ENCODE results near the gene ULK1.
A peak's percentile ranks its signal among the peaks of the same experiment; 100 is the strongest.
"Not testable (repeated sequence)": the region's sequence is repeated elsewhere in the genome, so short reads cannot be mapped to it uniquely, and the experiment has no call there.

ULK1 gene

DNA sequence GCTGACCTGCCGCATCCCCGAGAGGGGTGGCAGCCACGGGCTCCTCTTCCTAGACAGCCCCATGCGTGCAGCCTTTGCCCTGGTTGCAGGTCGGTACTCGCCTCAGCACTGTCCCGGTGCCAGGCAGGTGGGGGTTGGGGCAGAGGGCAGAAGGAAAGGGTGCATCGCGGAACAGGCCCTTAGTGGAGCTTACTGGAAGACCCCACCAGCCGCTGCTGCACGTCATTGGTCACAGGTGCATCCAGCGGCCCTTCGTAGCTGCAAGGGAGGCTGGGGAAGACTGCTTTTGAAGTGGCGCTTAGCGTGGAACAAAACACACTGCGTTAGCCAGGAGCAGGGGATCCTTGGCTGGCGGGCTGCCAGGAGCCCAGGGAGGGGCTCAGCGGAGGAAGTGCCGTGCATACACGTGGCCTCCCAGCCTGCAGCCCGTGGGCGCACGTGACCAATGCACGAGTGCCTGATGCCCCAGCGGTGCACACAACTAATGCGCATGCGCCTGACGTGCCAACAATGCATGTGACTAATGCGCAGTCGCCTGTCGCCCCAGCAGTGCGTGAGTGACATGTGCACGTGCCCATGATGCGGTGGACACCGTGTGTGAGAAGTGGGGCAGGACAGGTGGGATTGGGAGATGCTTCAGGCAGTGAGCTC is 50.3 kb downstream of the ULK1 start:
- no peak for DNase-seq

DNA sequence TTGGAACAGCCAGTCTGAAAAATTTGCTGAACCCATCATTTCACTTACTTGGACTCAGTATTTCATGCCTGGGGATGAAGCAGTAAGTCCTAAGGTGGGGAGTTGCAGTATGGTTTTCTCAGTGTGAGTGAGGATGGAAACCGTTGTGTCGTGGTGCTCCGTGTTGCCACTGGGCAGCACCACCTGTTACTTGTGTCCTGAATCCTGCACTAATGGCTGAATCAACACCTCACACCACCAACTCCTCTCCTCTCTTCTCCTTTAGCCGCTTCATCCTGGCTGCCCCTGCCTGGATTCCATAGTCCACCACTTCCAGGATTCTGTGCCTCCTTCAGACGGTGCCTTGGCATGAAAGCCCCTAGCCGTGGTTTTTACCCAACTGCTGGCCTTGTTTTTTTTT is 52.3 kb downstream of the ULK1 start:
- DNase-seq = no peak

DNA sequence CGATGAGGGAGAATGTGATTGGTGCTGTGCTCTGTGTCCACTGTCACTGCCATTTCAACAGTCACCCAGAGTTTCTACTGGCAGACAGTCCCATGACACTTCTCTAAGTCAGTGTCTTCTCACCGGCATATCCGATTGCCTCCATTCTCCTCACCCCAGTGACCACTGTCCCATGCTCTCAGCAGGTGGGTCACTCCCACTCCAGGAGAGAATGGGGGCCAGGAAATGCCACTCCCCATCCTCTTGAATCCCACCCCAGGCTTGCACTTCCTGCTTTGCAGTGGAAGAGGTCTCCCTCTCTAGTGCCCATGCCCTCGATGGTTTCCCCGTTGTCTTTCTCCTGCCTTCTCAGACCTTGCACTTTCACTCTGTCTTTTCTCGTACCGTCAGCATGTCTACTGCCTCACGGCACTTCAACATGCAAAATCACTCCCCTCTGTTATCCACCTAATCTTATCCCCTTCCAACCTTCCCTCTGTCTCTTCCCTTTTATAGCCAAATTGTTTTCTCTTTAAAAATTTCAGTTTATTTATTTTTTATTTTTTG is 53.1 kb downstream of the ULK1 start:
- DNase-seq = no peak

DNA sequence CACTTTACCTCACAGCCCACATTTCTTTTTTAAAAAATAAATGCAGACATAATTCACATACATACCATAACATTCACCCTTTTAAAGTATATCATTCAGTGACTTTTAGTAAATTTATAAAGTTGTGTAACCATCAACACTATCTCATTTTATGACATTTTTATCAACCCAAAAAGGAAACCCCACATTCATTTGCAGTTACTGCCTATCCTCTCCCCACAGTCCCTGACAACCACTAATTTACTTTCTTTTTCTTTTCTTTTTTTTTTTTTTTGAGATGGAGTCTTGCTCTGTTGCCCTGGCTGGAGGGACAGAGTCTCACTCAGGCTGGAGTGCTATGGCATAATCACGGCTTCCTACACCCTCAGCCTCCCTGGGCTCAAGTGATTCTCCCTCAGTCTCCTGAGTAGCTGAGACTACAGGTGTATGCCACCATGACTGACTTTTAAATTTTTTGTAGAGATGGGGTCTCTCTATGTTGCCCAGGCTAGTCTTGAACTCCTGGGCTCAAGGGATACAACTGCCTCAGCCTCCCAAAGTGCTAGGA is 53.8 kb downstream of the ULK1 start:
- no peak for DNase-seq

DNA sequence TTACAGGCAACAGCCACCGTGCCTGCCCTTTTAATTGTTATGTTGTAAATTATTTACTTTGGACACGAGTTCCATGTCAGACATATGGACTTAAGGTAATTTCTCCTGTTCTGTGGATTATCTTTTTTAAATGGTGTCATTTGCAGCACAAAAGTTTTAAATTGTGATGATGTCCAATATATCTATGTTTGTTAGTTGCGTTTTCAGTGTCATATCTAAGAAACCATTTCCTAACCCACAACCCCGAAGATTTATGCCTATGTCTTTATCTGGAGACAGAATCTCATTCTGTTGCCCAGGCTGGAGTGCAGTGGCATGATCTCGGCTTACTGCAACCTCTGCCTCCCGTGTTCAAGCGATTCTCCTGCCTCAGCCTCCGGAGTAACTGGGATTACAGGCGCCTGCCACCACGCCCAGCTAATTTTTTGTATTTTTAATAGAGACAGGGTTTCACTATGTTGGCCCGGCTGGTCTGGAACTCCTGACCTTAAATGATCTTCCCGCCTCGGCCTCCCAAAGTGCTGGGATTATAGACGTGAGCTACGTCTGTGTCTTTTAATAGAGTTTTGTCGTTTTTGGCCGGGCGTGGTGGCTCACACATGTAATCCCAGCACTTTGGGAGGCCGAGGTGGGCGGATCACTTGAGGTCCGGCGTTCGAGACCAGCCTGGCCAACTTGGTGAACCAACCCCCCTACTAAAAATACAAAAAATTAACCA is 54.5 kb downstream of the ULK1 start:
- peak in 1 of 5 donors; percentile 20 for DNase-seq

DNA sequence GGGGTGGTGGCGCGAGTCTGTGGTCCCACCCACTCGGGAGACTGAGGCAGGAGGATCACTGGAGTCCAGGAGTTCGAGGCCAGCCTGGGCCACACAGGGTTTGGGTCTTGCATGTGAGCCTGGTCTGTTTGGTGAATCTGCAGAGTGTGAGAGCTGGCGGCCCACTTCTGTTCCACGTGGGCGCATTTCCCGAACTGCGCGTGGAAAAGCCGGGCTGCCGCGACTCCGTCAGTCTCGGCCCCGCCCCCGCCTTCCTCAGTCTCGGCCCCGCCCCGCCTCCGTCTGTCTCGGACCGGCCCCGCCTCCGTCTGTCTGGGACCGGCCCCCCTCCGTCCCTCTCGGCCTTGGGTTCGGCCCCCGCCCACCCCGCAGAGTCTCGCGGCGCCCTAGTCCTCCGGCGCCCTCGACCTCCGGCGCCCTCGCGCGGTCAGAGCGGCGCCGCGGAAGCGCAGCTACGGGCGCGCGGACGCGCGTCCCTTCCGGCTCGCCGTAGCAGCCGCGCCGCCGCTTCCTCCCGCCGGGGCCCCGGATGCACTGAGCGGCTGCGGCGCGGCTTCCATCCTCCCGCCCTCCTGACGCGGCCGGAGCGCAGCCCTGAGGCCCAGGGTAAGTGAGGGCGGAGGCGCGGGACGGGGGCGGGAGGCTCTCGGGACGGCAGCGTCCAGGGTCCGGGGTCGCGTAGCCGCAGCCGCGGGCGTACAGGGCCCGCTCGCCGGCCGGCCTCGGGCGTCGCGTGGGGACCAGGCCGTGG is 55.2 kb downstream of the ULK1 start, which contains the start of gene EP400:
Gene EP400 (plus strand): TSS at position 512 of the 751 bp plus-strand sequence. CDS start 10,678 bp downstream, outside the sequence.
- DNase-seq = peak; percentile 92 to 96 (median 93)

DNA sequence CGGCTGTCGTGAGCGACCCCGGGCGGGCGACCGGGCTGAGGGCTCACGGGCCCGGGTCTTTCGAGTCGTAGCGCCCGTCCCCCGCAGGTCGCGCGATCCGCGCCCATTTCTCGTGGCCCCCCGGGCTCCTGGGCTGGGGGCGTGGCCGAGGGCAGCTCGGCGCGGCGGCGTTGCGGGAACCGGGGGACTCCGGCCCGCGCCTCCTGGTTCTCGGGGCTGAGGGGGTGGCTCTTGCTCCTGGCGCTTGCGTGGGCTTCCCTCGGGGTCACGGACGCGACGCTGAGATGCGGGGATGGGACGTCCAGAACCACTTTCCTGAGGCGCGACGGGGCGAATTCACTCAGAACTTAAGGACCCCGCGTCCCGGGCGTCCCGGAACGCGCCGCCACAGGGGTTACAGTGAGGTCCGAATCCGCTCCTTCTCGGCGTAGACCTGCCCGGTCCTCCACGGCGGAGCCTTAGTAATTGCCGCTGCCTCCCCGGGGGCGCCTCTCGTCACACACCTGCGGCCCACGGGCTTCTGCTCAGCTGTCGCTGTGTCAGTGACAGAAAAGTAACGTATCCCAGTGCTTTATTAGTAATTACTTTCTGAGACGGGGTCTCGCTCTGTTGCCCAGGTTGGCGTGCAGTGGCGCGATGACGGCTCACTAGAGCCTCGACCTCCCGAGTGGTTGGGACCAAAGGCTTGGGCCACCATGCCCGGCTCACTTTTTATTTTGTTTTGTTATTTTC is 55.9 kb downstream of the ULK1 start:
- peak in 3 of 5 donors; percentile 23 to 51 (median 32) for DNase-seq

DNA sequence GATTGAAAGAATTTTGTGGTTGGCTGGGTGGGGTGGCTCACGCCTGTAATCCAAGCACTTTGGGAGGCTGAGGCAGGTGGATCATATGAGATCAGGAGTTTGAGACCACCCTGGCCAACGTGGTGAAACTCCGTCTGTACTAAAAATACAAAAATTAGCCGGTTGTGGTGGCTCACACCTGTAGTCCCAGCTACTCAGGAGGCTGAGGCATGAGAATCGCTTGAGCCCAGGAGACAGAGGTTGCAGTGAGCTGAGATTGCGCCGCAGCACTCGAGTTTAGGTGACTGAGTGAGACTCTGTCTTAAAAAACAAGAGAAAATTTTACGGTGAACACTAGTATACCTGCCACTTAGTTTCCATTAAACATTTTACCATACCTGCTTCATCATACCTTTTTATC is 59.4 kb downstream of the ULK1 start:
- DNase-seq = not testable (repeated sequence)

DNA sequence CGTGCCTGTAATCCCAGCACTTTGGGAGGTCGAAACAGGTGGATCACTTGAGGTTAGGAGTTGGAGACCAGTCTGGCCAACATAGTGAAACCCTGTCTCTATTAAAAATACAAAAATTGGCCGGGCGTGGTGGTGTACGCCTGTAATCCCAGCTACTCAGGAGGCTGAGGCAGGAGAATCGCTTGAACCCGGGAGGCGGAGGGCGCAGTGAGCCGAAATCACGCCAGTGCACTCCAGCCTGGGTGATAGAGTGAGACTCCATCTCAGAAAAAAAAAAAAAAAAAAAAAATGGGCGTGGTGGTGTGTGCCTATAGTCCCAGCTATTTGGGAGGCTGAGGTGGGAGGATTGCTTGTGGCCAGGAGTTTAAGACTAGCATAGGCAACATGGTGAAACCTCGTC is 60.0 kb downstream of the ULK1 start:
- not testable (repeated sequence) for DNase-seq

DNA sequence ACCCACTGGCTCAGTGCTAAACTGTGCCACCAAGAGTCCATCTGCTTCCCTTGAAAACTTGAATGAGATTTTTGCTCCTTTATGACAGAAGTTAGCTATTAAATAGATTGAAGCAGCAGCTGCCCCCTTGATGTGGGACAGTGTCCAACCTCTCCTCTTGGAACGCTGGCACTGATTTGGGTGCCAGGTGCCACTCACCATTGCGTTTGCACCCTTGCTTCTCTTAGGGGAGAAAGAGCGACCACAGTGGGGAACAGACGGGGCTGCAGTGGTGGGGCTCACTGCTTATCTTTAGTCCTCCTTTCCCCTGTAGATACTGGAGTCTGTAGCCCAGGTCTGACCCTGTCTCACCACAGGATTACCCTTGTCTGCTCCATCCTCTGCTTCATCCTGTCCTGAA is 64.7 kb downstream of the ULK1 start:
- DNase-seq = no peak

DNA sequence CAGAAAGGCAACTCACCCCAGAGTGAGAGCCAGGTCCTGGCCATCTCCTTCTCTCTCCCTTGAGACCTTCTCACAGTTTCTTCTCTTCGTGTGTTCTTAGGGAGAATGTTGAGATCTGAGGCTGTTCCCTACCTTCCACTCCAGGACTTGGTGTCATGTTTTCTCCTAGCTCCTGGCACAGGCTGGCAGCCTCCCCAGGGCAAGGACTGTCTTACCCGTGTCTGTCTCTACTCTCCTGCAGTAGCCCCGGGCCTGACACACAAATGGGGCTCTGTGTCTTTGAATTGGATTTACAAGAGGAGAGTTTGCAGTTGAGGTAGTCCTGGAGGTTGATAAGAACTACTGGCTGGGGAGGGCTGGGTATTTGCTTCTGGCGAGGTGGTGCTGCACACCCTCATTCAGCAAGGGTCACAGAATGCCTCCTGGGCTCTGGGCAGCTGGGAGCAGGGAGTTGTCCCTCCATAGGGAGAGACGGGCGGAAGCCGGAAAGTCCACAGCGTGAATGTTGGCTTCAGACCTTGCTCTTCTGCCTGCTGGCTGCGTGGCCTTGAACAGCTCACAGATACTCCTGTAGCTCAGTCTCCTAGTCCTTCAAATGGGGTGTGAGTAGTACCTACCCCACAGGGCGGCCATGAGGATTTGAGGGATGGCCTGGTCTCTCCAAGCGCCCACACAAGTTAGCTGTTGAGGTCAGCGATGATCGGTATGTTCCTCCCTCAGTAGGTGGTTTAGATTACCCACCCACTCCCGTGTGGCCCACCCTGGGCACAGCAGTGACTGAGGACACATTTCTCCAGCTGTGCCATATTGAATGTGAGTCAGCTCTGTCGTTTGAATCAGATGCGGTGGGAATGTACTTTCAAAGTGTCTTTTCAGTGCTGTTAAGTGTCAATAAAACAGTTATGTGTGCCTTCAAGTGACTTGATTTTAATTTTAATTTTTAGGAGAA is 65.5 kb downstream of the ULK1 start:
- DNase-seq = no peak

DNA sequence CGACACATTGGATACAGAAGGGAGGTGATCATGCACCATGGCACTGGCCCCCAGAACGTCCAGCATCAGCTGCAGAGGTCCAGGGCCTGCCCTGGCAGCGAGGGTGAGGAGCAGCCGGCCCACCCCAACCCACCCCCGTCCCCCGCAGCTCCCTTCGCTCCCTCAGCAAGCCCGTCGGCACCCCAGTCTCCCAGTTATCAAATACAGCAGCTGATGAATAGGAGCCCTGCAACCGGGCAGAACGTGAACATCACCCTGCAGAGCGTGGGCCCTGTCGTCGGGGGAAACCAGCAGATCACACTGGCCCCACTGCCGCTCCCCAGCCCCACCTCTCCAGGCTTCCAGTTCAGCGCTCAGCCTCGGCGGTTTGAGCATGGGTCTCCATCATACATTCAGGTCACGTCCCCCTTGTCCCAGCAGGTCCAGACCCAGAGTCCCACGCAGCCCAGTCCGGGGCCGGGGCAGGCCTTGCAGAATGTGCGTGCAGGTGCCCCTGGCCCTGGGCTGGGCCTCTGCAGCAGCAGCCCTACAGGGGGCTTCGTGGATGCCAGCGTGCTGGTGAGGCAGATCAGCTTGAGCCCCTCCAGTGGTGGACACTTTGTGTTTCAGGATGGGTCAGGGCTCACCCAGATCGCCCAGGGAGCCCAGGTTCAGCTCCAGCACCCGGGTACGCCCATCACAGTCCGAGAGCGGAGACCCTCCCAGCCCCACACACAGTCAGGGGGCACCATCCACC is 66.3 kb downstream of the ULK1 start:
- not testable (repeated sequence) for DNase-seq

DNA sequence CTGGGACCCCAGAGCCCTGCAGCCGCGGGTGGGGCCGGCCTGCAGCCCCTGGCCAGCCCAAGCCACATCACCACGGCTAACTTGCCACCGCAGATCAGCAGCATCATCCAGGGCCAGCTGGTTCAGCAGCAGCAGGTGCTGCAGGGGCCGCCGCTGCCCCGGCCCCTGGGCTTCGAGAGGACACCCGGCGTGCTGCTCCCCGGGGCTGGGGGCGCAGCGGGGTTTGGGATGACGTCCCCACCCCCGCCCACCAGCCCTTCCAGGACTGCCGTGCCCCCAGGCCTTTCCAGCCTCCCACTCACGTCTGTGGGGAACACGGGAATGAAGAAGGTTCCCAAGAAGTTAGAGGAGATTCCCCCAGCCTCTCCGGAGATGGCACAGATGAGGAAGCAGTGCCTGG is 66.9 kb downstream of the ULK1 start:
- DNase-seq = not testable (repeated sequence)

DNA sequence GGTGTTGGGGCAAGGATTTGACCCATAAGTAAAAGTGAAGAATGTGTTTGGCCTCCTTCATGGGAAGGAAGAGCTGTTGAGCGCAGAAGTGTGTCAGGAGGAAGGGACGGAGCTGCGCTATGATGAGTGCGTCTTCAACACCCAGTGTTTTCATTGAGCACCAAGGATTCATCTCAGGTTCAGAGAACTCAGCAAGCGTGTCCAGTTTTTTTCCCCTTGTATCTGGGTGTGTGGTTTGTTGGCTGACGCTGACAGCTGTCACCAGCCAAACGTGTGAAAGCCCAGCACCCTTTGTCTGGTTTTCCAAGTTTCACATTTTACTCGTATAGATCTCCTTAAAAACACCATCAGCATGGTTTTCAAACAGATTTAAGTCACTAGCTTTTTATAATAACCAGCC is 67.6 kb downstream of the ULK1 start:
- DNase-seq = no peak

DNA sequence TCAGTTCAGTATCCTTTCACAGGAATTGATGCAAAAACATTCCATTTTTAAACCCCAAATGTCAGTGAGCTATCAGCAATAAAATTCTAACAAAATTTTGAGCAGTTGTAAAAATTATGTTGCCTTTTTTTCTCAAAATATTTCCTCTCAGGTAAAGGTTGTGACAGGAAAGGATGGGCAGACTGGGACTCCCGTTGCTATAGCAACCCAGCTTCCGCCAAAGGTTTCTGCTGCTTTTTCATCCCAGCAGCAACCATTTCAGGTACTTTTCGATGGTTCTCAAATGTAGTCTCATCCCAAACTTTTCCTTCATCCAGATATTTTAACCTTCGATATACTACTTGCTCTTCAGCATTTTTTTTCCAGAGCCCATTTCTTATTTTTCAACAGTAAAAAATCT is 69.0 kb downstream of the ULK1 start:
- peak in 2 of 5 donors; percentile 15 to 25 for DNase-seq

DNA sequence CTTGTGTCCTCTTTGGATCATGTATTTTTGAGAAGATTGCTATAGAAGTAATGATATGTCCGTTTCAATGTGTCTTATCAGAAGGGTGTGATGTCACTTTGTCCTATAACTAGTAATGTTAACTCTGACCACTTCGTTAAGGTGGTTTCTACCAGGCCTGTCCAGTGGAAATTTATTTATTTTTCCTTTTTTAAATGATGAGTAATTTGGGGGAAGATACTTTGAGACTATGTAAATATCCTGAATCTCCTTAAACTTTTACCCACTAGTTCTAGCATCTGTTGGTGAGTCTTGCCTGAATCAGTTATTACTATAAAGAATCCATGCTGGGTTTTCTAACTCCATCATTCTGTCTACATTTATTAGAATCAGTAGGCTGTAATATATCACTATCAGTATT is 70.7 kb downstream of the ULK1 start:
- no peak for DNase-seq

DNA sequence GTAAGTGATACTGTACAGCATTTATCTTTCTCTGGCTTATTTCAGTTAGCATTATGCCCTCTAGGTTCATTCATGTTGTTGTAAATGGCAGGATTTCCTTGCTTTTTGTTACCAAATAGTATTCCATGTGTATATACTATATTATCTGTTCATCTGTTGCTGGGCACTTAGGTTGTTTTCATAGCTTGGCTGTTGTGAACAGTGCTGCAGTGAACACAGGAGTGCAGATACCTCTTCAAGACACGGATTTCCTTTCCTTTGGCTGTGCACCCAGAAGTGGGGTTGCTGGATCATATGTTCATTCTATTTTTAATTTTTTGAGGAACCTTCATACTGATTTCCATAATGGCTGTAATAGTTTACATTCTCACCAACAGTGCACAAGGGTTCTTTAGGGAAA is 76.8 kb downstream of the ULK1 start:
- no peak for DNase-seq
